Prostate gland (tissue), 2 donors: ENCODE measurements around the gene IL3RA. TPM values are rescaled to one million over a fixed set of nuclear protein-coding genes. Genes with fewer than 3 reads are reported as not detected.

Experiments used
- DNase-seq: peaks from one replicate; pipeline ENCODE4 v3.0.0-alpha.2; 2019; ENCODE audit warnings: low spot score
- H3K27ac ChIP-seq, 2 donors: fragments of 200-600 bp; sonication (generic); 2 replicates each; pipeline ENCODE4 v1.5.1; 2017 to 2019
- H3K27me3 ChIP-seq: fragments of 200-600 bp; sonication (generic); replicated peaks from 2 replicates; pipeline ENCODE4 v1.5.1; 2019; ENCODE audit not compliant: insufficient read depth
- H3K36me3 ChIP-seq, 2 donors: fragments of 200-600 bp; sonication (generic); 1 replicate in 1 of 2; 2 replicates in 1 of 2; pipeline versions ENCODE4 v1.5.1 to v1.8.1; 2017 to 2019
- H3K4me1 ChIP-seq: fragments of 200-600 bp; sonication (generic); replicated peaks from 2 replicates; pipeline ENCODE4 v1.5.1; 2019
- H3K4me3 ChIP-seq, 2 donors: fragments of 200-600 bp; sonication (generic); 2 replicates each; pipeline ENCODE4 v1.5.1; 2017 to 2019
- H3K9me3 ChIP-seq: fragments of 200-600 bp; sonication (generic); 2 replicates; pipeline ENCODE4 v1.5.1; 2017
- CTCF ChIP-seq, 4 experiments: fragments of 200-600 bp in 2 of 4; fragments of 450-650 bp in 2 of 4; sonication (generic) in 2 of 4; IDR thresholded peaks; 1 replicate in 3 of 4; 2 replicates in 1 of 4; pipeline ENCODE4 v1.5.1; 2016 to 2019; ENCODE audit warnings: antibody characterized with exemption in 4 of 4, mild to moderate bottlenecking in 2 of 4, moderate library complexity in 2 of 4
- POLR2A ChIP-seq: fragments of 450-650 bp; IDR thresholded peaks from one replicate; pipeline ENCODE4 v1.6.1; 2016; ENCODE audit warnings: antibody characterized with exemption, mild to moderate bottlenecking
- POLR2AphosphoS5 ChIP-seq: sonication (generic); formaldehyde crosslinking; IDR thresholded peaks from one replicate; pipeline ENCODE4 v1.6.1; 2017; ENCODE audit warnings: antibody characterized with exemption
- WGBS: methylation state at CpG from one replicate; pipeline ENCODE4 v1.1.5; 2018; 5-methylcytosine and 5-hydroxymethylcytosine counted together
- intact Hi-C: fragments of 100-400 bp; cut with DNase I; formaldehyde crosslinking; loops from one replicate; pipeline ENCODE4 v1.14.2; 2022
- total RNA-seq, 2 donors: library from RNA; depleted of rRNA; stranded (reverse); fragments of >200 nt; gene quantifications; one replicate each; pipeline ENCODE4 v1.1.0, GENCODE V29; 2016

Gene IL3RA
- 1 to 10 TPM; 3.3 to 7.2 TPM for total RNA-seq

GRCh38 chrX:1336331-1336943 is at the start of gene IL3RA:
TSS of gene IL3RA (plus strand) at chrX:1336785. CDS start at chrX:1341766, 4,981 bp downstream.
- no peak for DNase-seq

GRCh38 chrX:1289535-1289934 is 47.0 kb upstream of the IL3RA start:
- H3K36me3 ChIP-seq, result no peaks in the 10 kb centered on the region
- TF ChIP-seq CTCF (IDR thresholded peaks at IDR 0.05), result no peak
- TF ChIP-seq POLR2AphosphoS5, result no peak
- TF ChIP-seq POLR2A, result no peak
- intact Hi-C loops, result no loop called here
- 100% methylated on average over 1 of the region's 1 CpG for WGBS
- H3K9me3 ChIP-seq, result no peaks in the 10 kb centered on the region
- H3K27me3 ChIP-seq, result no peaks in the 10 kb centered on the region
- H3K4me3 ChIP-seq, result no peak overlapping the region
- no peak for DNase-seq
- H3K27ac ChIP-seq, result no peak overlapping the region
- H3K4me1 ChIP-seq, result no peaks in the 10 kb centered on the region

More at GRCh38 chrX:1336331-1336943, at the start of gene IL3RA:
- Histone ChIP-seq H3K27me3 (no peaks in the 10 kb centered on the region), H3K36me3 (no peaks in the 10 kb centered on the region), H3K27ac (peak within 1 kb of the TSS in 1 of 2 donors; percentile 7), H3K9me3 (no peaks in the 10 kb centered on the region), H3K4me1 (no peaks in the 10 kb centered on the region), H3K4me3 (peak within 1 kb of the TSS; percentile 24 to 25)
- 17% methylated on average over 14 of the region's 14 CpGs for WGBS
- TF ChIP-seq POLR2A (no peak), CTCF (IDR thresholded peaks at IDR 0.05) (no peak), POLR2AphosphoS5 (no peak)
- intact Hi-C loops, result no loop called here

GRCh38 chrX:1291110-1291740 is 45.4 kb upstream of the IL3RA start:
- no peaks in the 10 kb centered on the region for H3K27me3 ChIP-seq
- intact Hi-C loops, result no loop called here
- no peak overlapping the region for H3K4me3 ChIP-seq
- H3K27ac ChIP-seq, result no peak overlapping the region
- H3K4me1 ChIP-seq, result no peaks in the 10 kb centered on the region
- H3K36me3 ChIP-seq, result no peaks in the 10 kb centered on the region
- TF ChIP-seq POLR2A (no peak), CTCF (IDR thresholded peaks at IDR 0.05) (no peak), POLR2AphosphoS5 (no peak)
- H3K9me3 ChIP-seq, result no peaks in the 10 kb centered on the region
- no peak for DNase-seq
- 93% methylated on average over 9 of the region's 9 CpGs for WGBS

GRCh38 chrX:1292575-1293290 is 43.9 kb upstream of the IL3RA start:
- no peaks in the 10 kb centered on the region for H3K36me3 ChIP-seq
- intact Hi-C loops, result no loop called here
- no peak for DNase-seq
- no peak overlapping the region for H3K4me3 ChIP-seq
- no peaks in the 10 kb centered on the region for H3K4me1 ChIP-seq
- no peaks in the 10 kb centered on the region for H3K27me3 ChIP-seq
- no peaks in the 10 kb centered on the region for H3K9me3 ChIP-seq
- TF ChIP-seq POLR2AphosphoS5 (no peak), CTCF (IDR thresholded peaks at IDR 0.05) (no peak), POLR2A (no peak)
- H3K27ac ChIP-seq, result no peak overlapping the region
- 24% methylated on average over 22 of the region's 22 CpGs for WGBS
